Measurements from ENCODE around the gene PTPRN.
"Not testable (repeated sequence)": the region's sequence is repeated elsewhere in the genome, so short reads cannot be mapped to it uniquely, and the experiment has no call there.

Gene PTPRN

GRCh38 chr2:219309278-219309677, at the start of gene PTPRN:
Gene PTPRN (minus strand): TSS chr2:219309401. CDS start chr2:219309332, 69 bp downstream.
- no peak for DNase-seq

GRCh38 chr2:219358170-219359075, 49.2 kb upstream of the PTPRN start:
- DNase-seq = no peak

- no peak for DNase-seq
These were observed 47.6 kb upstream of the PTPRN start for GRCh38 chr2:219356834-219357233.

- DNase-seq = no peak
These were observed 45.4 kb upstream of the PTPRN start for GRCh38 chr2:219354582-219354981.

- no peak for DNase-seq
These were observed 43.9 kb upstream of the PTPRN start for GRCh38 chr2:219353129-219353528.

GRCh38 chr2:219352448-219353023, 43.3 kb upstream of the PTPRN start:
- peak; percentile 46 to 63 for DNase-seq

GRCh38 chr2:219350710-219351221, 41.6 kb upstream of the PTPRN start:
- no peak for DNase-seq

- DNase-seq = no peak
These were observed 41.0 kb upstream of the PTPRN start for GRCh38 chr2:219350215-219350614.

GRCh38 chr2:219344751-219345430, 35.7 kb upstream of the PTPRN start:
- no peak for DNase-seq

- no peak for DNase-seq
These were observed 26.2 kb upstream of the PTPRN start for GRCh38 chr2:219335373-219335786.

GRCh38 chr2:219334076-219334475, 24.9 kb upstream of the PTPRN start:
- no peak for DNase-seq

GRCh38 chr2:219332542-219332941, 23.3 kb upstream of the PTPRN start, which contains the start of gene RESP18:
Gene RESP18 (minus strand): TSS chr2:219332744.
- DNase-seq = no peak

- no peak for DNase-seq
These were observed 22.5 kb upstream of the PTPRN start for GRCh38 chr2:219331560-219332213.

GRCh38 chr2:219327719-219328118, 18.5 kb upstream of the PTPRN start:
- no peak for DNase-seq

- DNase-seq = no peak
These were observed 16.6 kb upstream of the PTPRN start for GRCh38 chr2:219325657-219326315.

- DNase-seq = no peak
These were observed 15.9 kb upstream of the PTPRN start for GRCh38 chr2:219325136-219325535.

GRCh38 chr2:219323434-219323833, 14.2 kb upstream of the PTPRN start:
- DNase-seq = no peak

GRCh38 chr2:219314804-219315468, 5.7 kb upstream of the PTPRN start:
- DNase-seq = no peak

GRCh38 chr2:219312683-219313263, 3.6 kb upstream of the PTPRN start:
- not testable (repeated sequence) for DNase-seq

- peak; percentile 42 to 58 for DNase-seq
These were observed 779 bp downstream of the PTPRN start for GRCh38 chr2:219308142-219309101.
